K562 (cell line): Measurements from ENCODE around the gene THADA. TPM values are rescaled to one million over a fixed set of nuclear protein-coding genes. Genes with fewer than 3 reads are reported as not detected.

Source experiments
- CREB3L1 ChIP-seq: fragments of 450-650 bp; IDR thresholded peaks from 2 replicates; pipeline ENCODE4 v1.6.1; 2014; ENCODE audit warnings: low read depth, mild to moderate bottlenecking, moderate library complexity, borderline replicate concordance
- ELF1 ChIP-seq: fragments of 200-800 bp; sonication (Bioruptor generic); IDR thresholded peaks from 2 replicates; pipeline ENCODE4 v1.6.1; 2016; ENCODE audit warnings: missing genetic modification characterization, missing compliant biosample characterization
- ETV1 ChIP-seq: fragments of 450-650 bp; conservative IDR thresholded peaks from 2 replicates; pipeline ENCODE4 v1.6.1; 2016; ENCODE audit warnings: missing genetic modification characterization, control low read depth, low read depth, missing compliant biosample characterization
- IFI16 ChIP-seq: fragments of 250-450 bp; sonication (Bioruptor Pico); IDR thresholded peaks from 2 replicates; pipeline ENCODE4 v2.1.2; 2022; ENCODE audit warnings: mild to moderate bottlenecking, inconsistent platforms
- NFATC3 ChIP-seq: fragments of 450-650 bp; IDR thresholded peaks from 2 replicates; pipeline ENCODE4 v1.6.1; 2017; ENCODE audit warnings: mild to moderate bottlenecking
- PHF21A ChIP-seq: fragments of 450-650 bp; IDR thresholded peaks from 2 replicates; pipeline ENCODE4 v1.6.1; 2017; ENCODE audit warnings: low read depth, borderline replicate concordance
- PRMT5 ChIP-seq: sonication (generic); formaldehyde crosslinking; IDR thresholded peaks from 2 replicates; pipeline ENCODE4 v1.5.0; 2020; ENCODE audit warnings: missing genetic modification reagents
- RBFOX2 ChIP-seq: fragments of 200-400 bp; formaldehyde crosslinking; IDR thresholded peaks from 2 replicates; pipeline ENCODE4 v1.6.1; 2017; ENCODE audit warnings: low read depth, mild to moderate bottlenecking, low read length, moderate library complexity
- TSC22D4 ChIP-seq: fragments of 450-650 bp; IDR thresholded peaks from 2 replicates; pipeline ENCODE4 v1.6.1; 2016; ENCODE audit warnings: missing genetic modification characterization, missing biosample characterization, control low read depth
- ZBTB40 ChIP-seq, 2 experiments: fragments of 450-650 bp in 1 of 2; sonication (generic) in 1 of 2; formaldehyde crosslinking in 1 of 2; IDR thresholded peaks; 2 replicates each; pipeline versions ENCODE4 v1.7.1 to v1.9.0; 2016 to 2022; ENCODE audit warnings: inconsistent platforms in 1 of 2, mild to moderate bottlenecking in 1 of 2, missing genetic modification reagents in 1 of 2
- ZNF124 ChIP-seq: sonication (generic); formaldehyde crosslinking; IDR thresholded peaks from 2 replicates; pipeline ENCODE4 v1.8.1; 2022; ENCODE audit warnings: missing genetic modification reagents
- ZNF707 ChIP-seq: fragments of 250-450 bp; sonication (Bioruptor Pico); conservative IDR thresholded peaks from 2 replicates; pipeline ENCODE4 v1.8.0; 2022; ENCODE audit warnings: inconsistent platforms, mild to moderate bottlenecking, moderate library complexity
- polyA plus RNA-seq, 8 experiments: library from polyadenylated mRNA; depleted of rRNA in 4 of 8; stranded (reverse) in 5 of 8; unstranded in 3 of 8; fragments of >200 nt; fragmentation: Nextera tagmentation in 2 of 8; fragmentation: Illumina TruSeq in 1 of 8; extraction: Ambion mirVana in 2 of 8; extraction: Trizol in 1 of 8; gene quantifications; 2 replicates each; pipeline versions ENCODE4 v1.2.1 to v1.2.3, GENCODE V29; 2011 to 2014; ENCODE audit warnings: inconsistent platforms in 1 of 8, missing spikeins in 1 of 8
- total RNA-seq, 7 experiments: library from RNA; depleted of rRNA in 6 of 7; stranded (reverse); fragments of >200 nt in 6 of 7; fragmentation: Illumina TruSeq in 2 of 7; extraction: Trizol in 2 of 7; gene quantifications; 2 replicates each; pipeline versions ENCODE4 v1.2.1 to v1.2.3, GENCODE V29; 2011 to 2021; ENCODE audit warnings: low replicate concordance in 1 of 7
- TF ChIP-seq, protein P1 (sequence below): sonication (generic); formaldehyde crosslinking; IDR thresholded peaks from 2 replicates; pipeline ENCODE4 v1.9.0; 2022; ENCODE audit warnings: mild to moderate bottlenecking, missing genetic modification reagents

THADA gene
- total and polyA plus RNA-seq, 9 of the 15 experiments (the other 6 are each of a cell fraction or from before 2014, with no cell fraction given) = 17.8 to 34.7 (median 31.9) TPM

DNA sequence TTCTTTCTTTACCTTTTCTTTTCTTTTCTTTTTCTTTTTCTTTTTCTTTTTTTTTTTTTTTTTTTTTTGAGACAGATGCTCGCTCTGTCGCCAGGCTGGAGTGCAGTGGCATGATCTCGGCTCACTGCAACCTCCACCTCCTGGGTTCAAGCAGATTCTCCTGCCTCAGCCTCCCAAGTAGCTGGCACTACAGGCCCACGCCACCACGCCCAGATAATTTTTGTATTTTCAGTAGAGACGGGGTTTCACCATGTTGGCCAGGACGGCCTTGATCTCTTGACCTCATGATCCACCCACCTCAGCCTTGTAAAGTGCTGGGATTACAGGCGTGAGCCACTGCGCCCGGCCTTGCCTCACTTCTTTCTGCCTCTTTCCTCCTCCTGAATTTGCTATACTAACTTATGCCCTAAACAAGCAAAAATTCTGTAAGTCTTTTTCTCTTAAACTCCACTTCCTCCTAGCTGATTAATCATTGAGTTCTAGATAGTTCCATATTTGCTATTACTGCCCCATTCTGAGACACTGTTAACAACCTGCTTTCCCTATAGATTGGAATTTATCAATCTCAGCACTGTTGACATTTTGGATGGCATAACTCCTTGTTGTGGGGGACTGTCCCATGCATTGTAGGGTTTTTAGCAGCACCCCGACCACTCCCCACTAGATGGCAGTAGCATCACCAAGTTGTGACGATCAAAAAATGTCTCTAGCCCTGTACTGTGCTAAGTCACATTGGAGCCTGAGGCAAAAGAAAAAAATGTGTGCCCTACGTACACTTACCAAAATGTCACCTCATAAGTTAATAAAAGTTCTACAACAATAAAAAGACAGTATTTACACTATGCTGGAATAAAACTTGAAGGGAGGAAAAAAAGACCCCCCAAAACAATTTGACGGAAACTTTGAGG is 16.4 kb upstream of the THADA start (continued):
- TF ChIP-seq TSC22D4 (tag) = no peak
- TF ChIP-seq ELF1 (tag) = no peak
- TF ChIP-seq ZNF707 = no peak
- no peak for TF ChIP-seq ZNF124 (CRISPR knock-in tag)
- TF ChIP-seq, protein P1, sequence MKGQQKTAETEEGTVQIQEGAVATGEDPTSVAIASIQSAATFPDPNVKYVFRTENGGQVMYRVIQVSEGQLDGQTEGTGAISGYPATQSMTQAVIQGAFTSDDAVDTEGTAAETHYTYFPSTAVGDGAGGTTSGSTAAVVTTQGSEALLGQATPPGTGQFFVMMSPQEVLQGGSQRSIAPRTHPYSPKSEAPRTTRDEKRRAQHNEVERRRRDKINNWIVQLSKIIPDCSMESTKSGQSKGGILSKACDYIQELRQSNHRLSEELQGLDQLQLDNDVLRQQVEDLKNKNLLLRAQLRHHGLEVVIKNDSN = no peak
- TF ChIP-seq PHF21A = no peak
- TF ChIP-seq ETV1 (tag) = no peak
- TF ChIP-seq IFI16 = no peak
- no peak for TF ChIP-seq NFATC3
- no peak for TF ChIP-seq RBFOX2
- TF ChIP-seq CREB3L1 = no peak
- no peak for TF ChIP-seq ZBTB40 (IDR thresholded peaks at IDR 0.05)
- TF ChIP-seq ZBTB40 (CRISPR knock-in tag; IDR thresholded peaks at IDR 0.05) = no peak
- TF ChIP-seq PRMT5 (CRISPR knock-in tag) = no peak
